ENCODE measurements around the gene UBTD1.

- TF ChIP-seq POU2F2 (IDR thresholded peaks at IDR 0.05; ENCODE audit: low read depth, low read length) (no peak), POLR2AphosphoS5 (IDR thresholded peaks at IDR 0.05; ENCODE audit: low read depth, low read length) (no peak), POLR2A (IDR thresholded peaks at IDR 0.05; ENCODE audit: low read depth, low read length) (no peak), TAF1 (IDR thresholded peaks at IDR 0.05; ENCODE audit: low read depth, low read length) (no peak), PAX5 (IDR thresholded peaks at IDR 0.05; ENCODE audit: insufficient read depth, low read length, severe bottlenecking) (no peak), SPI1 (IDR thresholded peaks at IDR 0.05; ENCODE audit: low read depth, low read length) (no peak)
These were observed 74.3 kb downstream of the UBTD1 start for GRCh38 chr10:97573021-97573420.
